GM18858 (cell line): ENCODE measurements around the gene ELSPBP1.
"Not testable (repeated sequence)": the region's sequence is repeated elsewhere in the genome, so short reads cannot be mapped to it uniquely, and the experiment has no call there.

Experiments used
- ATAC-seq: cut with Tn5 transposase; IDR thresholded peaks from one replicate; pipeline ENCODE4 v1.9.1; 2021; ENCODE audit not compliant: unreplicated experiment

The ELSPBP1 gene

GRCh38 chr19:48041877-48042580, 47.6 kb downstream of the ELSPBP1 start:
- ATAC-seq: no peak

- ATAC-seq: no peak
Observed at GRCh38 chr19:48043675-48044258, 49.3 kb downstream of the ELSPBP1 start, which contains the start of gene CABP5. Gene CABP5, minus strand, starts transcription at chr19:48044079. Its CDS starts 157 bp downstream, at chr19:48043922.

- ATAC-seq: no peak
Observed at GRCh38 chr19:48044561-48044960, 50.1 kb downstream of the ELSPBP1 start.

GRCh38 chr19:48051335-48052033, 57.1 kb downstream of the ELSPBP1 start:
- ATAC-seq: no peak

- no peak for ATAC-seq
Observed at GRCh38 chr19:48053076-48053475, 58.6 kb downstream of the ELSPBP1 start.

- ATAC-seq: no peak
Observed at GRCh38 chr19:48053856-48054255, 59.4 kb downstream of the ELSPBP1 start.

- no peak for ATAC-seq
Observed at GRCh38 chr19:48059331-48059730, 64.9 kb downstream of the ELSPBP1 start.

GRCh38 chr19:48060381-48060780, 65.9 kb downstream of the ELSPBP1 start:
- no peak for ATAC-seq

GRCh38 chr19:48061401-48062344, 67.2 kb downstream of the ELSPBP1 start:
- ATAC-seq: no peak

GRCh38 chr19:48064509-48064908, 70.1 kb downstream of the ELSPBP1 start:
- no peak for ATAC-seq

GRCh38 chr19:48069435-48069834, 75.0 kb downstream of the ELSPBP1 start:
- no peak for ATAC-seq

- not testable (repeated sequence) for ATAC-seq
Observed at GRCh38 chr19:48070177-48070769, 75.8 kb downstream of the ELSPBP1 start.
